ENCODE measurements around the gene KCND2. TPM values are rescaled to one million over a fixed set of nuclear protein-coding genes. Genes with fewer than 3 reads are reported as not detected.

The KCND2 gene
- total RNA-seq, 2 experiments from 2014 or later = not detected

- Histone ChIP-seq H3K4me2 (ENCODE audit: low read length) (no peak overlapping the region), H3K9me3 (ENCODE audit: low read length) (no peaks in the 10 kb centered on the region), H4K20me1 (ENCODE audit: insufficient read depth, low read length) (no peaks in the 10 kb centered on the region), H3K36me3 (ENCODE audit: insufficient read depth, low read length) (no peaks in the 10 kb centered on the region), H3K4me1 (ENCODE audit: insufficient read depth, low read length, poor library complexity, severe bottlenecking) (no peaks in the 10 kb centered on the region), H3K9me2 (ENCODE audit: insufficient read depth, low read length) (no peaks in the 10 kb centered on the region), H3K79me2 (ENCODE audit: insufficient read depth, low read depth, low read length) (no peaks in the 10 kb centered on the region), H2AFZ (ENCODE audit: low read length) (no peak overlapping the region), H3K27ac (ENCODE audit: low read depth, low read length, poor library complexity, severe bottlenecking) (no peak overlapping the region), H3K4me3 (ENCODE audit: low read depth, low read length, poor library complexity, severe bottlenecking) (no peak overlapping the region)
- CTCF ChIA-PET (ENCODE audit: unreplicated experiment) = no interaction called here
- TF ChIP-seq CTCF (conservative IDR thresholded peaks at IDR 0.05; ENCODE audit: low read length) (no peak), EZH2phosphoT487 (IDR thresholded peaks at IDR 0.05; ENCODE audit: borderline replicate concordance, low read depth, low read length) (no peak)
- no peak for DNase-seq (ENCODE audit: low spot score)
- intact Hi-C loops (cut with micrococcal nuclease; ENCODE audit: unreplicated experiment) = no loop called here
- no TSS peak for BruUV-seq (replicated peaks)
- POLR2A ChIA-PET = no interaction called here
Observed at GRCh38 chr7:120720317-120720716, 447.3 kb downstream of the KCND2 start.

- TF ChIP-seq EZH2phosphoT487 (IDR thresholded peaks at IDR 0.05; ENCODE audit: borderline replicate concordance, low read depth, low read length) = no peak
- TF ChIP-seq CTCF (conservative IDR thresholded peaks at IDR 0.05; ENCODE audit: low read length) = no peak
- Histone ChIP-seq H3K4me3 (ENCODE audit: low read depth, low read length, poor library complexity, severe bottlenecking) (no peak overlapping the region), H3K4me1 (ENCODE audit: insufficient read depth, low read length, poor library complexity, severe bottlenecking) (no peaks in the 10 kb centered on the region), H3K9me2 (ENCODE audit: insufficient read depth, low read length) (no peaks in the 10 kb centered on the region), H4K20me1 (ENCODE audit: insufficient read depth, low read length) (no peaks in the 10 kb centered on the region), H3K9me3 (ENCODE audit: low read length) (no peaks in the 10 kb centered on the region), H3K36me3 (ENCODE audit: insufficient read depth, low read length) (no peaks in the 10 kb centered on the region), H3K79me2 (ENCODE audit: insufficient read depth, low read depth, low read length) (no peaks in the 10 kb centered on the region), H3K27ac (ENCODE audit: low read depth, low read length, poor library complexity, severe bottlenecking) (no peak overlapping the region), H2AFZ (ENCODE audit: low read length) (no peak overlapping the region), H3K4me2 (ENCODE audit: low read length) (no peak overlapping the region)
- intact Hi-C loops (cut with micrococcal nuclease; ENCODE audit: unreplicated experiment) = no loop called here
- ChIA-PET CTCF (ENCODE audit: unreplicated experiment) (no interaction called here), POLR2A (no interaction called here)
- BruUV-seq (replicated peaks) = no TSS peak
- no peak for DNase-seq (ENCODE audit: low spot score)
Observed at GRCh38 chr7:120723465-120724385, 450.8 kb downstream of the KCND2 start.

GRCh38 chr7:120724448-120724847 is 451.5 kb downstream of the KCND2 start:
- ChIA-PET POLR2A (interaction anchor here (0.6 kb wide), 1 partner anchor 551 kb away, joined by 7 read pairs; no protein-coding TSS in a partner anchor), CTCF (ENCODE audit: unreplicated experiment) (no interaction called here)
- Histone ChIP-seq H3K4me2 (ENCODE audit: low read length) (no peak overlapping the region), H3K4me1 (ENCODE audit: insufficient read depth, low read length, poor library complexity, severe bottlenecking) (no peaks in the 10 kb centered on the region), H3K36me3 (ENCODE audit: insufficient read depth, low read length) (no peaks in the 10 kb centered on the region), H3K79me2 (ENCODE audit: insufficient read depth, low read depth, low read length) (no peaks in the 10 kb centered on the region), H2AFZ (ENCODE audit: low read length) (no peak overlapping the region), H3K9me2 (ENCODE audit: insufficient read depth, low read length) (no peaks in the 10 kb centered on the region), H3K4me3 (ENCODE audit: low read depth, low read length, poor library complexity, severe bottlenecking) (no peak overlapping the region), H3K27ac (ENCODE audit: low read depth, low read length, poor library complexity, severe bottlenecking) (no peak overlapping the region), H4K20me1 (ENCODE audit: insufficient read depth, low read length) (no peaks in the 10 kb centered on the region), H3K9me3 (ENCODE audit: low read length) (no peaks in the 10 kb centered on the region)
- TF ChIP-seq CTCF (conservative IDR thresholded peaks at IDR 0.05; ENCODE audit: low read length) (no peak), EZH2phosphoT487 (IDR thresholded peaks at IDR 0.05; ENCODE audit: borderline replicate concordance, low read depth, low read length) (no peak)
- intact Hi-C loops (cut with micrococcal nuclease; ENCODE audit: unreplicated experiment) = no loop called here
- DNase-seq (ENCODE audit: low spot score) = no peak
- no TSS peak for BruUV-seq (replicated peaks)
